Gastroesophageal sphincter (tissue), 4 donors: ENCODE data around the gene LPP. TPM values are rescaled to one million over a fixed set of nuclear protein-coding genes. Genes with fewer than 3 reads are reported as not detected.

Experiments used
- ATAC-seq: fragments of 150-250 bp; one replicate; pipeline ENCODE4 v1.9.1; 2016; ENCODE audit warnings: mild to moderate bottlenecking, moderate library complexity
- H3K27ac ChIP-seq, 4 donors: fragments of 200-600 bp; sonication (generic) in 3 of 4; 1 replicate in 3 of 4; 2 replicates in 1 of 4; pipeline ENCODE4 v1.5.1; 2016 to 2019
- H3K27me3 ChIP-seq: fragments of 200-600 bp; sonication (generic); one replicate; pipeline ENCODE4 v1.5.1; 2019
- H3K36me3 ChIP-seq, 2 donors: fragments of 200-600 bp; sonication (generic); one replicate each; pipeline ENCODE4 v1.5.1; 2019; ENCODE audit warnings: control low read depth in 1 of 2
- H3K4me1 ChIP-seq, 3 donors: fragments of 200-600 bp; sonication (generic); 1 replicate in 2 of 3; 2 replicates in 1 of 3; pipeline ENCODE4 v1.5.1; 2016 to 2019; ENCODE audit warnings: control low read depth in 2 of 3
- H3K4me3 ChIP-seq, 2 donors: fragments of 200-600 bp; sonication (generic); one replicate each; pipeline ENCODE4 v1.5.1; 2019; ENCODE audit warnings: mild to moderate bottlenecking in 1 of 2, moderate library complexity in 1 of 2
- H3K9me3 ChIP-seq, 3 donors: fragments of 200-600 bp; sonication (generic); one replicate each; pipeline ENCODE4 v1.5.1; 2017 to 2019; ENCODE audit warnings: control low read depth in 2 of 3
- EP300 ChIP-seq: sonication (generic); formaldehyde crosslinking; IDR thresholded peaks from one replicate; pipeline ENCODE4 v1.6.1; 2017; ENCODE audit warnings: antibody characterized with exemption, mild to moderate bottlenecking
- POLR2A ChIP-seq, 2 donors: fragments of 450-650 bp; IDR thresholded peaks; one replicate each; pipeline ENCODE4 v1.6.1; 2017; ENCODE audit warnings: antibody characterized with exemption in 2 of 2, mild to moderate bottlenecking in 2 of 2, moderate library complexity in 1 of 2
- POLR2AphosphoS5 ChIP-seq: sonication (generic); formaldehyde crosslinking; IDR thresholded peaks from one replicate; pipeline ENCODE4 v1.6.1; 2017; ENCODE audit warnings: antibody characterized with exemption
- WGBS, 2 donors: methylation state at CpG; one replicate each; pipeline ENCODE4 v1.1.5; 2018; ENCODE audit warnings: low coverage in 1 of 2; 5-methylcytosine and 5-hydroxymethylcytosine counted together
- total RNA-seq, 4 donors: library from RNA; depleted of rRNA; stranded (reverse); fragments of >200 nt; gene quantifications; one replicate each; pipeline ENCODE4 v1.1.0, GENCODE V29; 2016
- TF ChIP-seq, protein P1 (sequence below), 4 experiments: fragments of 200-600 bp in 2 of 4; fragments of 450-650 bp in 2 of 4; sonication (generic) in 1 of 4; IDR thresholded peaks; one replicate each; pipeline ENCODE4 v1.5.1; 2017 to 2019; ENCODE audit warnings: antibody characterized with exemption in 4 of 4, mild to moderate bottlenecking in 2 of 4, moderate library complexity in 2 of 4

The LPP gene
- total RNA-seq, 4 donors from 2014 or later, result 1,243 to 2,297 (median 2,164) TPM

- peak overlapping the region; percentile 62 to 75 (median 72) for H3K27ac ChIP-seq
- H3K4me1 ChIP-seq, result peaks cover 25 to 100% (median 48%) of the 10 kb centered on the region in 3 donors
- H3K36me3 ChIP-seq, result no peaks in the 10 kb centered on the region
- H3K27me3 ChIP-seq, result no peaks in the 10 kb centered on the region
- ATAC-seq, result no peak
- TF ChIP-seq POLR2AphosphoS5 (no peak), EP300 (no peak), POLR2A (IDR thresholded peaks at IDR 0.05) (no peak)
- TF ChIP-seq, protein P1, sequence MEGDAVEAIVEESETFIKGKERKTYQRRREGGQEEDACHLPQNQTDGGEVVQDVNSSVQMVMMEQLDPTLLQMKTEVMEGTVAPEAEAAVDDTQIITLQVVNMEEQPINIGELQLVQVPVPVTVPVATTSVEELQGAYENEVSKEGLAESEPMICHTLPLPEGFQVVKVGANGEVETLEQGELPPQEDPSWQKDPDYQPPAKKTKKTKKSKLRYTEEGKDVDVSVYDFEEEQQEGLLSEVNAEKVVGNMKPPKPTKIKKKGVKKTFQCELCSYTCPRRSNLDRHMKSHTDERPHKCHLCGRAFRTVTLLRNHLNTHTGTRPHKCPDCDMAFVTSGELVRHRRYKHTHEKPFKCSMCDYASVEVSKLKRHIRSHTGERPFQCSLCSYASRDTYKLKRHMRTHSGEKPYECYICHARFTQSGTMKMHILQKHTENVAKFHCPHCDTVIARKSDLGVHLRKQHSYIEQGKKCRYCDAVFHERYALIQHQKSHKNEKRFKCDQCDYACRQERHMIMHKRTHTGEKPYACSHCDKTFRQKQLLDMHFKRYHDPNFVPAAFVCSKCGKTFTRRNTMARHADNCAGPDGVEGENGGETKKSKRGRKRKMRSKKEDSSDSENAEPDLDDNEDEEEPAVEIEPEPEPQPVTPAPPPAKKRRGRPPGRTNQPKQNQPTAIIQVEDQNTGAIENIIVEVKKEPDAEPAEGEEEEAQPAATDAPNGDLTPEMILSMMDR (IDR thresholded peaks at IDR 0.05), result no peak
- no peak overlapping the region for H3K4me3 ChIP-seq
- WGBS, 2 donors, result 20 to 21% methylated on average over 4 of the region's 4 CpGs
- H3K9me3 ChIP-seq, result no peaks in the 10 kb centered on the region
Observed at GRCh38 chr3:188390343-188390718, 236.4 kb downstream of the LPP start.

DNA sequence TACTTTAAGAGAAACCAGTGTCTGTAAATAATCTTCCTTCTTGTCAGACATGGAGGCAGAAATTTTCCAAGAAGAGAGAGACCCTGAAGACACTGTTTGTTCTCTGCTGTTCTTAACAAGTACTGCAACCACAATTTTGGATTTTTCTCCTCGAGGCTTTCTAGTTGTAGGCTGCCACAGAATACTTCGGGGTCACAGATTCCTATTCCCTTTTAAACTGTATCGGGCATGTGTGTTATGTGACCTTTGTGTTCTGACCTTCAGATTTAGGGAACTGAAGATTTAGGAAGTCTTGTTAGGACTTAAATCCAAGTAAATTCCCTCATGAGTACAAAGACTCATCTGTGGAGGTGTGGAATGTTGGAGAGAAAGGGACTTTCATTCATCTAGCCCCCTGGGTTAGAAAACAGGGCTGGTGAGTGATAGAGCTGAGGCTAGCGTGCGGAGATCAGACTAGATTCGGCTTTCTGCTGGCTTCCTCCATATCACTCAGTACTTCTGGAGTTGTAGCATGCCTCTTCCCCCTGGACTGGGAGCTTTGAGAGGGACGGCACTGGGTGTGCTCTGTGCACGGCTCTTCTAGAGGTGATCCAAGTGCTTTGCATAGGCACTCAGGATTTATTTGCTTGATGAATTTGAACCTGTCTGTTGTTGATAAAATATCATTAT, 237.0 kb downstream of the LPP start:
- Histone ChIP-seq H3K36me3 (no peaks in the 10 kb centered on the region), H3K27ac (peak overlapping the region; percentile 62 to 75 (median 72)), H3K4me1 (peaks cover 25 to 100% (median 43%) of the 10 kb centered on the region in 3 donors), H3K9me3 (no peaks in the 10 kb centered on the region), H3K4me3 (no peak overlapping the region), H3K27me3 (no peaks in the 10 kb centered on the region)
- TF ChIP-seq POLR2A (IDR thresholded peaks at IDR 0.05), result no peak
- no peak for TF ChIP-seq EP300
- TF ChIP-seq, protein P1 (IDR thresholded peaks at IDR 0.05), result peak in 1 of 4 experiments; percentile 41
- TF ChIP-seq POLR2AphosphoS5, result no peak
- no peak for ATAC-seq
- WGBS, 2 donors, result 25 to 43% methylated on average over 6 to 7 of the region's 8 CpGs

GRCh38 chr3:188391592-188391991, 237.6 kb downstream of the LPP start:
- Histone ChIP-seq H3K36me3 (no peaks in the 10 kb centered on the region), H3K4me1 (peaks cover 27 to 100% (median 42%) of the 10 kb centered on the region in 3 donors), H3K4me3 (no peak overlapping the region), H3K27ac (peak overlapping the region in 2 of 4 donors; percentile 62 to 74), H3K27me3 (no peaks in the 10 kb centered on the region), H3K9me3 (no peaks in the 10 kb centered on the region)
- WGBS, 2 donors, result 61% methylated on average over 2 of the region's 2 CpGs; no CpG with 5 or more reads in 1 of the 2 donors
- no peak for ATAC-seq
- TF ChIP-seq EP300 (no peak), POLR2A (IDR thresholded peaks at IDR 0.05) (no peak), POLR2AphosphoS5 (no peak)
- TF ChIP-seq, protein P1 (IDR thresholded peaks at IDR 0.05), result no peak

- 71 to 77% methylated on average over 4 of the region's 4 CpGs for WGBS, 2 donors
- H3K4me3 ChIP-seq, result no peak overlapping the region
- TF ChIP-seq POLR2A (IDR thresholded peaks at IDR 0.05), result no peak
- TF ChIP-seq EP300, result no peak
- no peak for TF ChIP-seq POLR2AphosphoS5
- TF ChIP-seq, protein P1 (IDR thresholded peaks at IDR 0.05), result no peak
- H3K27ac ChIP-seq, result peak overlapping the region in 1 of 4 donors; percentile 62
- ATAC-seq, result no peak
- H3K4me1 ChIP-seq, result peaks cover 32 to 100% (median 47%) of the 10 kb centered on the region in 3 donors
- H3K27me3 ChIP-seq, result no peaks in the 10 kb centered on the region
- no peaks in the 10 kb centered on the region for H3K9me3 ChIP-seq
- H3K36me3 ChIP-seq, result no peaks in the 10 kb centered on the region
Observed at GRCh38 chr3:188392076-188392475, 238.1 kb downstream of the LPP start.

DNA sequence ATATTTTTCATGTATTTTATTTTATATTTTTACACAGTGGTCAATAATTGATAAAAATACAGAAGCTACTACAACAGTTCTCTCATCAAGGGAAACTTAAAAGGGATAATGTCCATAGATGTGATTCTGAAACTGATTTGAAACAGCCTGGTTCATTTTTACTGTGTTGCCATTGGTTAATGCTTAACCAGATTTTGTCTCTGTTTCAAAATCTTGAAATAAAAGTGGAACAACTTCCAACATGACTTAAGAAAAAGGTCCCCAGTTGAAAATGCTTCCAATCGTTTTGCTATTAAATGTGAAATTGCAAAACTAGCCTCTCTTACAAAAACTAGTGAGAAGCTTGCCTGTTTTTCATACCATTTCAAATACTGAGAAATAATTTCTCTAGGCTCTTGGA, 240.7 kb downstream of the LPP start:
- H3K4me1 ChIP-seq, result peaks cover 37 to 100% (median 47%) of the 10 kb centered on the region in 3 donors
- no peak overlapping the region for H3K27ac ChIP-seq
- no peaks in the 10 kb centered on the region for H3K27me3 ChIP-seq
- H3K4me3 ChIP-seq, result no peak overlapping the region
- 23 to 28% methylated on average over 1 of the region's 1 CpG for WGBS, 2 donors
- TF ChIP-seq, protein P1 (IDR thresholded peaks at IDR 0.05), result no peak
- no peak for TF ChIP-seq POLR2AphosphoS5
- no peak for TF ChIP-seq EP300
- TF ChIP-seq POLR2A (IDR thresholded peaks at IDR 0.05), result no peak
- H3K9me3 ChIP-seq, result no peaks in the 10 kb centered on the region
- ATAC-seq, result peak; percentile 27
- H3K36me3 ChIP-seq, result no peaks in the 10 kb centered on the region
